OCI-LY7 (cell line): ENCODE data around the gene KAT6B. TPM values are rescaled to one million over a fixed set of nuclear protein-coding genes. Genes with fewer than 3 reads are reported as not detected.

Experiments
- BruUV-seq: library from RNA; stranded (reverse); fragments of 400-500 nt; replicated peaks from 2 replicates; lab custom pipeline; 2021; lab: Mats Ljungman, UMichigan
- CTCF ChIA-PET: fragments of 300-600 bp; sonication (Branson Sonifier 250); formaldehyde crosslinking; loops from one replicate; lab custom pipeline; 2022; ENCODE audit warnings: antibody characterized with exemption; ENCODE audit not compliant: unreplicated experiment; lab: Charles Lee
- POLR2A ChIA-PET: fragments of 300-600 bp; sonication (Branson Sonifier 250); formaldehyde crosslinking; loops from one replicate; lab custom pipeline; 2022; ENCODE audit warnings: antibody characterized with exemption; lab: Charles Lee
- DNase-seq: peaks from one replicate; pipeline ENCODE4 v3.0.0-alpha.2; 2015; ENCODE audit warnings: low spot score
- H2AFZ ChIP-seq: fragments of 200-600 bp; sonication (generic), shearing (Covaris generic); 2 replicates; pipeline ENCODE4 v1.6.1; 2014; ENCODE audit warnings: mild to moderate bottlenecking, antibody characterized with exemption, low read length, moderate library complexity
- H3K27ac ChIP-seq: fragments of 200-600 bp; sonication (generic); 2 replicates; pipeline ENCODE4 v1.5.1; 2014; ENCODE audit warnings: mixed run types, low read depth, mild to moderate bottlenecking, moderate library complexity, low read length, inconsistent platforms; ENCODE audit not compliant: poor library complexity, severe bottlenecking
- H3K36me3 ChIP-seq: fragments of 200-600 bp; sonication (generic); 2 replicates; pipeline ENCODE4 v1.6.1; 2014; ENCODE audit warnings: mild to moderate bottlenecking, antibody characterized with exemption, low read length, moderate library complexity, mixed read lengths; ENCODE audit not compliant: insufficient read depth
- H3K4me1 ChIP-seq: fragments of 200-600 bp; sonication (generic); 2 replicates; pipeline ENCODE4 v1.5.1; 2014; ENCODE audit warnings: mild to moderate bottlenecking, low read length; ENCODE audit not compliant: insufficient read depth, poor library complexity, severe bottlenecking
- H3K4me2 ChIP-seq: fragments of 200-600 bp; sonication (generic); 2 replicates; pipeline ENCODE4 v1.6.1; 2014; ENCODE audit warnings: mild to moderate bottlenecking, low read length
- H3K4me3 ChIP-seq: fragments of 200-600 bp; sonication (generic); 2 replicates; pipeline ENCODE4 v1.5.1; 2014; ENCODE audit warnings: mild to moderate bottlenecking, low read depth, low read length; ENCODE audit not compliant: poor library complexity, severe bottlenecking
- H3K79me2 ChIP-seq: fragments of 200-600 bp; sonication (generic); 2 replicates; pipeline ENCODE4 v1.6.1; 2016; ENCODE audit warnings: low read depth, mild to moderate bottlenecking, low read length, moderate library complexity, mixed read lengths; ENCODE audit not compliant: insufficient read depth
- H3K9me2 ChIP-seq: fragments of 200-600 bp; sonication (generic); 2 replicates; pipeline ENCODE4 v1.6.1; 2016; ENCODE audit warnings: mild to moderate bottlenecking, low read length, mixed read lengths; ENCODE audit not compliant: insufficient read depth
- H3K9me3 ChIP-seq: fragments of 200-600 bp; sonication (generic); 2 replicates; pipeline ENCODE4 v1.6.1; 2014; ENCODE audit warnings: mild to moderate bottlenecking, mixed run types, low read length, mixed read lengths
- H4K20me1 ChIP-seq: fragments of 200-600 bp; sonication (generic); 2 replicates; pipeline ENCODE4 v1.6.1; 2014; ENCODE audit warnings: mild to moderate bottlenecking, antibody characterized with exemption, low read length, moderate library complexity, mixed read lengths; ENCODE audit not compliant: insufficient read depth
- EZH2phosphoT487 ChIP-seq: fragments of 200-600 bp; sonication (generic); IDR thresholded peaks from 2 replicates; pipeline ENCODE4 v1.6.1; 2018; ENCODE audit warnings: low read depth, borderline replicate concordance, mild to moderate bottlenecking, mixed run types, antibody characterized with exemption, low read length, moderate library complexity, mixed read lengths
- intact Hi-C: fragments of 100-400 bp; cut with micrococcal nuclease; formaldehyde crosslinking; loops from one replicate; pipeline ENCODE4 v1.10.0; 2022; ENCODE audit not compliant: unreplicated experiment
- total RNA-seq, 2 experiments: library from RNA; depleted of rRNA in 1 of 2; stranded (reverse); fragments of >200 nt in 1 of 2; shearing (Covaris generic) in 1 of 2; gene quantifications; 2 replicates each; pipeline ENCODE4 v1.2.3, GENCODE V29; 2014 to 2022
- TF ChIP-seq, protein P1 (sequence below): fragments of 200-600 bp; sonication (generic); conservative IDR thresholded peaks from 2 replicates; pipeline ENCODE4 v1.5.1; 2014; ENCODE audit warnings: mild to moderate bottlenecking, antibody characterized with exemption, low read length, moderate library complexity, mixed read lengths

The KAT6B gene
- total RNA-seq, 2 experiments from 2014 or later = 20.8 to 40.8 TPM

DNA sequence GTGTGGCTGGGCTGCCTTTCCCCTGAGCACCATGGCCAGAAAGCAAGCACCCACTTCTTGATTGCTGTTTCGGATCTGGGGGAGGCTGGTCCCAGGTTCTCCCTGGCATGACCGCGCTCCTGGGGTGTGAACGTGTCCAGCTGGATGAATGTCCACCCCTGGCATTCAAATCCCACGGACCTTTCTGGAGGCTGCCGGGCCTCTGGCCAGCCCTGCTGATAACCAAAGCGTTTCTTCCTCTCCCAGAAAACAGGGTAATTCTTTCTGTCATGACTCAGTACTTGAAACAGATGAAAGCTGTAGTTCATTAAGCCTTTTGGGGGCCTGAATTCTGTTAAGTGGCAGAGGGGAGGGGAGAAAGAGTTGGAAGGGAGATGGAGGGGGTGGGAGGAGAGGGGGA, 211.9 kb downstream of the KAT6B start:
- Histone ChIP-seq H3K9me2 (no peaks in the 10 kb centered on the region), H3K9me3 (no peaks in the 10 kb centered on the region), H4K20me1 (no peaks in the 10 kb centered on the region), H3K4me2 (no peak overlapping the region), H3K4me3 (no peak overlapping the region), H3K36me3 (no peaks in the 10 kb centered on the region), H3K79me2 (no peaks in the 10 kb centered on the region), H2AFZ (no peak overlapping the region), H3K4me1 (peaks cover 5% of the 10 kb centered on the region), H3K27ac (no peak overlapping the region)
- DNase-seq = no peak
- POLR2A ChIA-PET = no interaction called here
- intact Hi-C loops = no loop called here
- CTCF ChIA-PET = no interaction called here
- no TSS peak for BruUV-seq
- TF ChIP-seq EZH2phosphoT487 = no peak
- TF ChIP-seq, protein P1, sequence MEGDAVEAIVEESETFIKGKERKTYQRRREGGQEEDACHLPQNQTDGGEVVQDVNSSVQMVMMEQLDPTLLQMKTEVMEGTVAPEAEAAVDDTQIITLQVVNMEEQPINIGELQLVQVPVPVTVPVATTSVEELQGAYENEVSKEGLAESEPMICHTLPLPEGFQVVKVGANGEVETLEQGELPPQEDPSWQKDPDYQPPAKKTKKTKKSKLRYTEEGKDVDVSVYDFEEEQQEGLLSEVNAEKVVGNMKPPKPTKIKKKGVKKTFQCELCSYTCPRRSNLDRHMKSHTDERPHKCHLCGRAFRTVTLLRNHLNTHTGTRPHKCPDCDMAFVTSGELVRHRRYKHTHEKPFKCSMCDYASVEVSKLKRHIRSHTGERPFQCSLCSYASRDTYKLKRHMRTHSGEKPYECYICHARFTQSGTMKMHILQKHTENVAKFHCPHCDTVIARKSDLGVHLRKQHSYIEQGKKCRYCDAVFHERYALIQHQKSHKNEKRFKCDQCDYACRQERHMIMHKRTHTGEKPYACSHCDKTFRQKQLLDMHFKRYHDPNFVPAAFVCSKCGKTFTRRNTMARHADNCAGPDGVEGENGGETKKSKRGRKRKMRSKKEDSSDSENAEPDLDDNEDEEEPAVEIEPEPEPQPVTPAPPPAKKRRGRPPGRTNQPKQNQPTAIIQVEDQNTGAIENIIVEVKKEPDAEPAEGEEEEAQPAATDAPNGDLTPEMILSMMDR = no peak

DNA sequence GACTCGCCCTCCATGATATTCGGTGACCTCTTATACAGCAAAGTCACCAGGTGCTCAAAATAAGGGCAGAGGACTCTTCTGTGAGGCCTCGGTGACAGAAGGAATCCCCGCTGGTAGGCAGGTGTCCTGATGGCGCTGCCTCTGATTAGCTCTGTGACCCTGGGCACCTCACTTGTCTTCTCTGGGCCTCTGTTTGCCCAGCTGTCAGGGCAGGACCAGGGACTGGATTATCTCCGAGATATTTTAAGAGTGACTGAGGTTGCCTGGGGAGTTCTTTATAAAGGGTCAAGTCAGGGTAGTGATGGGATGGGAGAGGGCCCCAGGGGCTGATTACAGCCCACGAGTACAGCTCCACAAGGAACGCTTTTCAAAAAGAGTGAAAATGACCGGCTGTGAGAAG, 214.2 kb downstream of the KAT6B start:
- Histone ChIP-seq H3K4me2 (no peak overlapping the region), H4K20me1 (no peaks in the 10 kb centered on the region), H3K36me3 (no peaks in the 10 kb centered on the region), H2AFZ (peak overlapping the region; percentile 24; the same call in 1 of the 2 replicates), H3K4me1 (peaks cover 6% of the 10 kb centered on the region), H3K9me3 (no peaks in the 10 kb centered on the region), H3K9me2 (no peaks in the 10 kb centered on the region), H3K4me3 (no peak overlapping the region), H3K79me2 (no peaks in the 10 kb centered on the region), H3K27ac (no peak overlapping the region)
- no TSS peak for BruUV-seq
- DNase-seq = no peak
- ChIA-PET CTCF (no interaction called here), POLR2A (no interaction called here)
- intact Hi-C loops = no loop called here
- no peak for TF ChIP-seq EZH2phosphoT487
- TF ChIP-seq, protein P1 = no peak

DNA sequence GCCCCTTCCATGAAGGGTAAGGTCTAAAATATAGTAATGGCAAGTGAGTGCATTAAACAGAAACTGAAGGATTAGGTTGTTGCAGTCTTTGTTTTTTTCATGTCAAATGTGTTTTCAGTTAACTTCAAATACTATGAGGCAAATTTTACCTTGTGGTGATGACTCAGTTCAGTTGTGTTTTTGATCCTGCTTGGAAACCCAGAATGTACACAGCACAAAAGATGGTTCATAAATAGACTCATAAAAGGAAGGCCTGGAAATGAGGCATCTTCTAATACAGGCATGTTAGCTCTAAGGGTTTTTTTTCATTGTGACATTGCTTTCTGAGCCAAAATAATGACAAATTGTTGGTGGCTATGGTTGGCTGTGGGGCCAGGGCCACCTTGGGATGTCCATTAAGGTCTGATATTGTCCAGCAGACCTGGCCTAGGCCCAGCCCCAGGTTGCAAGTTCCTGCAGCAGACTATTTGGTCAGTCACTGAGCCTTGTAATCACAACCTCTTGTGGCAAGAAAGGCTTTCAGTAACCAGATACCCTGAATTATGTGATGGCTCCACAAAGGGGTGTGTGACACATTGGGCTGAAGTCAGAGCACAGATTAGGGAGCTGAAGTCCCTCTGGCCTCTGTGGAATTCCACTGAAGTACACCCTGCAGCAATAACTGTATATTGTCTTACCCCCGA, 216.0 kb downstream of the KAT6B start:
- peak overlapping the region; percentile 65; the same call in 1 of the 2 replicates for H2AFZ ChIP-seq
- H3K36me3 ChIP-seq = no peaks in the 10 kb centered on the region
- H3K4me1 ChIP-seq = peaks cover 6% of the 10 kb centered on the region
- DNase-seq = no peak
- intact Hi-C loops = no loop called here
- no peak overlapping the region for H3K4me2 ChIP-seq
- no peak for TF ChIP-seq EZH2phosphoT487
- TF ChIP-seq, protein P1 = no peak
- H4K20me1 ChIP-seq = no peaks in the 10 kb centered on the region
- no peak overlapping the region for H3K4me3 ChIP-seq
- ChIA-PET CTCF (no interaction called here), POLR2A (interaction anchor here (0.6 to 1.1 kb wide), 3 partner anchors 10 to 192 kb away, joined by 3 to 5 read pairs (median 4); no protein-coding TSS in a partner anchor)
- H3K79me2 ChIP-seq = no peaks in the 10 kb centered on the region
- no peaks in the 10 kb centered on the region for H3K9me2 ChIP-seq
- H3K9me3 ChIP-seq = no peaks in the 10 kb centered on the region
- no TSS peak for BruUV-seq
- no peak overlapping the region for H3K27ac ChIP-seq
